Smooth muscle cell (in vitro differentiated cells): ENCODE data around the gene MLLT3. TPM values are rescaled to one million over a fixed set of nuclear protein-coding genes. Genes with fewer than 3 reads are reported as not detected.

ENCODE experiments used
- DNase-seq: peaks from one replicate; lab custom pipeline; 2025; ENCODE audit not compliant: unreplicated experiment; lab: John Stamatoyannopoulos, UW
- H2AFZ ChIP-seq: fragments of 200-600 bp; sonication (generic); 2 replicates; pipeline ENCODE4 v1.6.0; 2016; ENCODE audit warnings: antibody characterized with exemption, low read depth, mild to moderate bottlenecking
- H3F3A ChIP-seq: fragments of 200-600 bp; sonication (generic); 2 replicates; pipeline ENCODE4 v1.6.0; 2017; ENCODE audit warnings: antibody characterized with exemption, low read depth
- H3K27ac ChIP-seq: fragments of 200-600 bp; sonication (generic); 2 replicates; pipeline ENCODE4 v1.5.1; 2016; ENCODE audit warnings: low read depth, mild to moderate bottlenecking
- H3K27me3 ChIP-seq: fragments of 200-600 bp; sonication (generic); 2 replicates; pipeline ENCODE4 v1.6.1; 2016; ENCODE audit warnings: low read depth, mild to moderate bottlenecking
- H3K36me3 ChIP-seq: fragments of 200-600 bp; sonication (generic); 2 replicates; pipeline ENCODE4 v1.5.1; 2016; ENCODE audit warnings: low read depth
- H3K4me1 ChIP-seq: fragments of 200-600 bp; sonication (generic); 2 replicates; pipeline ENCODE4 v1.5.1; 2016; ENCODE audit warnings: low read depth
- H3K4me2 ChIP-seq: fragments of 200-600 bp; sonication (generic); 2 replicates; pipeline ENCODE4 v1.6.0; 2016; ENCODE audit warnings: mild to moderate bottlenecking
- H3K4me3 ChIP-seq: fragments of 200-600 bp; sonication (generic); 2 replicates; pipeline ENCODE4 v1.5.1; 2016; ENCODE audit warnings: mild to moderate bottlenecking
- H3K79me2 ChIP-seq: fragments of 200-600 bp; sonication (generic); 2 replicates; pipeline ENCODE4 v1.6.0; 2016; ENCODE audit warnings: low read depth, mild to moderate bottlenecking
- H3K9ac ChIP-seq: fragments of 200-600 bp; sonication (generic); 2 replicates; pipeline ENCODE4 v1.6.0; 2016; ENCODE audit warnings: low read depth
- H3K9me3 ChIP-seq: fragments of 200-600 bp; sonication (generic); replicated peaks from 2 replicates; pipeline ENCODE4 v1.5.1; 2016; ENCODE audit warnings: low read depth
- H4K20me1 ChIP-seq: fragments of 200-600 bp; sonication (generic); 2 replicates; pipeline ENCODE4 v1.6.0; 2016; ENCODE audit warnings: low read depth
- WGBS: methylation state at CpG from one replicate; pipeline ENCODE4 v1.1.7; 2016; ENCODE audit warnings: low lambda C conversion rate; 5-methylcytosine and 5-hydroxymethylcytosine counted together
- polyA plus RNA-seq: library from polyadenylated mRNA; unstranded; fragments of >200 nt; fragmentation: Nextera tagmentation; extraction: Ambion mirVana; gene quantifications from 2 replicates; pipeline ENCODE4 v1.2.1, GENCODE V29; 2016
- total RNA-seq: library from RNA; depleted of rRNA; stranded (reverse); fragments of >200 nt; gene quantifications from 2 replicates; pipeline ENCODE4 v1.2.3, GENCODE V29; 2014
- TF ChIP-seq, protein P1 (sequence below): fragments of 200-600 bp; sonication (generic); IDR thresholded peaks from 2 replicates; pipeline ENCODE4 v1.5.1; 2017; ENCODE audit warnings: borderline replicate concordance, mild to moderate bottlenecking, antibody characterized with exemption; ENCODE audit not compliant: insufficient read depth, poor library complexity, severe bottlenecking

MLLT3 gene
- total and polyA plus RNA-seq, 2 experiments from 2014 or later = 21.9 to 29.9 TPM

DNA sequence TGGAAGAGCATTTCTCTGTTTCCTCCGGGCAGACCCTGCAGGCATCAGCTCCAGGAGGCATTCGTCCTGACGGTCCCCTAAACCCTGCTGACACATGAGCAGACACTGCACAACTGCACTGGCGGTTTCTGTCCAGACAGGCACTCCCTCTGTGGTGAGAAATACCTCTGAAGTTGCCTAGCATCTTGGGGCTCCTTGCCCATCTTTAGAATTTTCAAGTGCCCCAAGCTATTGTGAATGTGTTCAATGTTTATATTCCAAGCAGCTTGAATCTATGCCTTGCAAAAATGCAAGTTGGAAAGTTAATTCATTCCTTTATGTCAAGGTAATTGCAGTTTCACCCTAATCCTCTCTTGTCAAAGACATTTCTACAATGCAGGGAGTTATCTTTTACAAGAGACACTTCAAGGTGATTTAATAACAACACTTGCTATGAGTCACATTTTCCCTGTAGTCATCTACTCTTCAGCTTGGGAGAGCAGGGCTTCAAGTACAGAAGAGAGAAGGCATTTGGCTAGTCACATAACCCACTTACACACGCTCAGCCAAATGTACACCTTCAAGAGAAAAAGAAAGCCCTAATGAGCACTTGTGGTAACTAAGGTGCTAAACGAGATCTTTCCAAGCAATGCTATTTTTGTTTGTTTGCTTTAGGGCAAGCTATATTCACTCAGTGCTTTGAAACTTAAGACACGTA, 302.5 kb downstream of the MLLT3 start:
- Histone ChIP-seq H3K4me1 (peaks cover 21% of the 10 kb centered on the region), H3K9ac (no peak overlapping the region), H3K27ac (peak overlapping the region; percentile 64), H4K20me1 (no peaks in the 10 kb centered on the region), H3K4me2 (peak overlapping the region; percentile 29), H3K4me3 (no peak overlapping the region), H3K36me3 (no peaks in the 10 kb centered on the region), H3K9me3 (no peaks in the 10 kb centered on the region), H2AFZ (no peak overlapping the region), H3F3A (peaks cover 25% of the 10 kb centered on the region), H3K79me2 (no peaks in the 10 kb centered on the region), H3K27me3 (no peaks in the 10 kb centered on the region)
- WGBS = 24% methylated on average over 7 of the region's 7 CpGs
- TF ChIP-seq, protein P1, sequence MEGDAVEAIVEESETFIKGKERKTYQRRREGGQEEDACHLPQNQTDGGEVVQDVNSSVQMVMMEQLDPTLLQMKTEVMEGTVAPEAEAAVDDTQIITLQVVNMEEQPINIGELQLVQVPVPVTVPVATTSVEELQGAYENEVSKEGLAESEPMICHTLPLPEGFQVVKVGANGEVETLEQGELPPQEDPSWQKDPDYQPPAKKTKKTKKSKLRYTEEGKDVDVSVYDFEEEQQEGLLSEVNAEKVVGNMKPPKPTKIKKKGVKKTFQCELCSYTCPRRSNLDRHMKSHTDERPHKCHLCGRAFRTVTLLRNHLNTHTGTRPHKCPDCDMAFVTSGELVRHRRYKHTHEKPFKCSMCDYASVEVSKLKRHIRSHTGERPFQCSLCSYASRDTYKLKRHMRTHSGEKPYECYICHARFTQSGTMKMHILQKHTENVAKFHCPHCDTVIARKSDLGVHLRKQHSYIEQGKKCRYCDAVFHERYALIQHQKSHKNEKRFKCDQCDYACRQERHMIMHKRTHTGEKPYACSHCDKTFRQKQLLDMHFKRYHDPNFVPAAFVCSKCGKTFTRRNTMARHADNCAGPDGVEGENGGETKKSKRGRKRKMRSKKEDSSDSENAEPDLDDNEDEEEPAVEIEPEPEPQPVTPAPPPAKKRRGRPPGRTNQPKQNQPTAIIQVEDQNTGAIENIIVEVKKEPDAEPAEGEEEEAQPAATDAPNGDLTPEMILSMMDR = no peak
- DNase-seq = no peak

DNA sequence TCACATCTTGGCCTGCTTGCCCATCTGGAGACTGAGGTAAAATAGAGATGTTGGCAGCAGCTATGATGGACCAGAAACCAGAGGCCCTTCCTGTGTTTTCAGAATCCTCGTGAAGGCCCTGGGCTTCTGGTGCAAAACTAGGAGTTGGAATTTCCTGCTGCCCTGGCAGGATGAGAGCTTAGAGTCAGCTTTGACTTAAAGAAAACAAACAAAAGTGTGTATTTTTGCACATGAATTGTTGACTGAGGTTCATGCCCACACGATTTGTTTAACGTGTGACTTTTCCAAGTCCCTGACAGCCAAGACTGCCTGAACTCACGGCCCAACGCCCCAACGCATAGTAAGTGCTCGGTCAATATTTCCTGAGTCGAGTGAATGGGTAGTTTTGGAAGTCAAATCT, 303.1 kb downstream of the MLLT3 start:
- Histone ChIP-seq H3K79me2 (no peaks in the 10 kb centered on the region), H3F3A (peaks cover 25% of the 10 kb centered on the region), H3K4me3 (no peak overlapping the region), H3K9ac (peak overlapping the region; percentile 34), H4K20me1 (no peaks in the 10 kb centered on the region), H2AFZ (no peak overlapping the region), H3K4me2 (peak overlapping the region; percentile 29), H3K36me3 (no peaks in the 10 kb centered on the region), H3K27me3 (no peaks in the 10 kb centered on the region), H3K4me1 (peaks cover 21% of the 10 kb centered on the region), H3K27ac (peak overlapping the region; percentile 64), H3K9me3 (no peaks in the 10 kb centered on the region)
- WGBS = 52% methylated on average over 8 of the region's 8 CpGs
- no peak for DNase-seq
- TF ChIP-seq, protein P1 = no peak

DNA sequence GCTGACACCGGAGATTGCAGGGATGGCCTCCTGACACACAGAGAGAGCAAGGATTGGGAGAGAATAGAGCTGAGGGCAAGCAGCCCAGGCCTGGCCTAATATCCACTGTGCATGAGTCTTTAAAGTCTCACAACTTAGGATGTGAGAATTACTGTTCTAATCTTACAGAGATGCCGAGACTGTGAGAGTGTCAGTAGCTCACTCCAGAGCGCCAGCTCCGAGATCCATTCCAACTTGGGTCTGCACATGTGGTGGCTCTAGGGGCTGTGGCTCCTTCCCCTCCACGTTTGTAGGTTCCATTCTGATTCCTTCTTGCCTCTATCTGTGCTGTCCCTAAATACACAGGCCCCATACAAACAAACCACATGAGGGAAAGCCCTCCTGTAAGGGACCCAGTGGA, 304.6 kb downstream of the MLLT3 start:
- H3K4me2 ChIP-seq = no peak overlapping the region
- H3K27me3 ChIP-seq = no peaks in the 10 kb centered on the region
- H3K9me3 ChIP-seq = no peaks in the 10 kb centered on the region
- peaks cover 25% of the 10 kb centered on the region for H3F3A ChIP-seq
- H3K4me3 ChIP-seq = no peak overlapping the region
- DNase-seq = no peak
- H3K9ac ChIP-seq = no peak overlapping the region
- H3K4me1 ChIP-seq = peaks cover 21% of the 10 kb centered on the region
- H3K36me3 ChIP-seq = no peaks in the 10 kb centered on the region
- no peaks in the 10 kb centered on the region for H3K79me2 ChIP-seq
- WGBS = 56% methylated on average over 5 of the region's 5 CpGs
- no peaks in the 10 kb centered on the region for H4K20me1 ChIP-seq
- no peak overlapping the region for H2AFZ ChIP-seq
- TF ChIP-seq, protein P1 = no peak
- H3K27ac ChIP-seq = no peak overlapping the region

DNA sequence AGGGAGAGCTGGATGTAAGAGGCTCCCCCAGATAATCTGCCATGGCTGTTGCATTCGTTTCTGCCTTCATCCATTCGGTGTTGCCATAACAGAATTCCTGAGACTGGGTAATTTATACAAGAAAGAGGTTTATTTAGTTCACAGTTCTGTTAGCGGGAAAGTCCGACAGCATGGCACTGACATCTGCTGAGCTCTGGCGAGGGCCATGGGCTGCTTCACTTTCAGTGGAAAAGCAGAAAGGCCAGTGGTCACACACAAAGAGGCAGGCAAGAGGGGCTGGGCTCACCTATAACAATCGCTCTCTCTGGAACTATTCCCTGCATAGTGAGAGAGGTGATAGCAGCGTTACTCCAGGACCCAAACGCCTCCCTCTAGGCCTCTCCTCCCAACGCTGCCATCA, 305.9 kb downstream of the MLLT3 start:
- no peak overlapping the region for H3K9ac ChIP-seq
- no peaks in the 10 kb centered on the region for H3K9me3 ChIP-seq
- H3K27me3 ChIP-seq = no peaks in the 10 kb centered on the region
- H3K4me1 ChIP-seq = peaks cover 21% of the 10 kb centered on the region
- H3F3A ChIP-seq = peaks cover 25% of the 10 kb centered on the region
- H3K36me3 ChIP-seq = no peaks in the 10 kb centered on the region
- DNase-seq = no peak
- 83% methylated on average over 9 of the region's 9 CpGs for WGBS
- H3K27ac ChIP-seq = peak overlapping the region; percentile 76
- TF ChIP-seq, protein P1 = no peak
- H4K20me1 ChIP-seq = no peaks in the 10 kb centered on the region
- no peaks in the 10 kb centered on the region for H3K79me2 ChIP-seq
- no peak overlapping the region for H2AFZ ChIP-seq
- no peak overlapping the region for H3K4me3 ChIP-seq
- peak overlapping the region; percentile 50 for H3K4me2 ChIP-seq
